Stomach (tissue), 4 donors: ENCODE measurements around the gene SPAG16.

ENCODE experiments used
- POLR2A ChIP-seq, 4 donors: fragments of 450-650 bp; IDR thresholded peaks; one replicate each; pipeline ENCODE4 v1.6.1; 2016; ENCODE audit warnings: antibody characterized with exemption in 4 of 4, control low read depth in 2 of 4, mild to moderate bottlenecking in 1 of 4, moderate library complexity in 1 of 4
- POLR2AphosphoS5 ChIP-seq, 3 donors: sonication (generic); formaldehyde crosslinking; IDR thresholded peaks; one replicate each; pipeline ENCODE4 v1.6.1; 2016; ENCODE audit warnings: antibody characterized with exemption in 3 of 3
- TF ChIP-seq, protein P1 (sequence below), 7 experiments: fragments of 450-650 bp in 4 of 7; fragments of 200-600 bp in 3 of 7; sonication (generic) in 3 of 7; IDR thresholded peaks; one replicate each; pipeline ENCODE4 v1.5.1; 2016 to 2019; ENCODE audit warnings: antibody characterized with exemption in 7 of 7, control low read depth in 2 of 7, mild to moderate bottlenecking in 1 of 7

DNA sequence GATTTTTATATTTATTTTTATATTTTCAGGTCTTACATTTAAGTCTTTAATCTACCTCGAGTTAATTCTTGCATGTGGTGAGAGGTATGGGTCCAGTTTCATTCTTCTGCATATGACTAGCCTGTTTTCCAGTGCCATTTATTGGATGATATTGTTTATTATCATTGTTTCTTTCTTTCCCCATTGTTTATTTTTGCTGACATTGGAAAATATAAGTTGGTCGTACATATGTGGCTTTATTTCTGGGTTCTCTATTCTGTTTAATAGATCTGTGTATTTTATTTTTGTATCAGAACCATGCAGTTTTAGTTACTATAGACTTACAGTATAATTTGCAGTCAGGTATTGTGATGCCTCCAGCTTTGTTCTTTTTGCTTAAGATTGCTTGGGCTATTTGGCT is 1013.2 kb downstream of the SPAG16 start:
- TF ChIP-seq, protein P1, sequence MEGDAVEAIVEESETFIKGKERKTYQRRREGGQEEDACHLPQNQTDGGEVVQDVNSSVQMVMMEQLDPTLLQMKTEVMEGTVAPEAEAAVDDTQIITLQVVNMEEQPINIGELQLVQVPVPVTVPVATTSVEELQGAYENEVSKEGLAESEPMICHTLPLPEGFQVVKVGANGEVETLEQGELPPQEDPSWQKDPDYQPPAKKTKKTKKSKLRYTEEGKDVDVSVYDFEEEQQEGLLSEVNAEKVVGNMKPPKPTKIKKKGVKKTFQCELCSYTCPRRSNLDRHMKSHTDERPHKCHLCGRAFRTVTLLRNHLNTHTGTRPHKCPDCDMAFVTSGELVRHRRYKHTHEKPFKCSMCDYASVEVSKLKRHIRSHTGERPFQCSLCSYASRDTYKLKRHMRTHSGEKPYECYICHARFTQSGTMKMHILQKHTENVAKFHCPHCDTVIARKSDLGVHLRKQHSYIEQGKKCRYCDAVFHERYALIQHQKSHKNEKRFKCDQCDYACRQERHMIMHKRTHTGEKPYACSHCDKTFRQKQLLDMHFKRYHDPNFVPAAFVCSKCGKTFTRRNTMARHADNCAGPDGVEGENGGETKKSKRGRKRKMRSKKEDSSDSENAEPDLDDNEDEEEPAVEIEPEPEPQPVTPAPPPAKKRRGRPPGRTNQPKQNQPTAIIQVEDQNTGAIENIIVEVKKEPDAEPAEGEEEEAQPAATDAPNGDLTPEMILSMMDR (IDR thresholded peaks at IDR 0.05), result no peak
- TF ChIP-seq POLR2AphosphoS5 (IDR thresholded peaks at IDR 0.05) (no peak), POLR2A (IDR thresholded peaks at IDR 0.05) (no peak)
